IMR-90 (cell line): ENCODE data around the gene ADAT1. TPM values are rescaled to one million over a fixed set of nuclear protein-coding genes. Genes with fewer than 3 reads are reported as not detected.

Experiments
- ATAC-seq: fragments of 200-7000 bp; cut with Tn5 transposase; 2 replicates; pipeline ENCODE4 v1.9.1; 2020; ENCODE audit warnings: low read depth, mild to moderate bottlenecking, moderate library complexity
- BruUV-seq: library from RNA; stranded (reverse); fragments of 400-500 nt; replicated peaks from 2 replicates; lab custom pipeline; 2021; lab: Mats Ljungman, UMichigan
- CTCF ChIA-PET: fragments of 300-600 bp; formaldehyde crosslinking; extraction: SDS; loops from one replicate; lab custom pipeline; 2021; ENCODE audit warnings: antibody characterized with exemption; lab: Yijun Ruan, JAX
- POLR2A ChIA-PET: fragments of 300-600 bp; sonication (Branson Sonifier 250); formaldehyde crosslinking; loops from one replicate; lab custom pipeline; 2022; ENCODE audit warnings: antibody characterized with exemption; ENCODE audit not compliant: unreplicated experiment; lab: Charles Lee
- DNase-seq: peaks from one replicate; pipeline ENCODE4 v3.0.0; 2013
- H2AFZ ChIP-seq: replicated peaks from 2 replicates; pipeline ENCODE3; 2013; ENCODE audit warnings: low read length, mild to moderate bottlenecking; ENCODE audit not compliant: poor library complexity
- H2AK5ac ChIP-seq: 2 replicates; pipeline ENCODE4 v1.6.1; 2013; ENCODE audit warnings: low read depth, low read length, inconsistent platforms
- H2AK9ac ChIP-seq: replicated peaks from 2 replicates; pipeline ENCODE3; 2013; ENCODE audit warnings: mild to moderate bottlenecking, low read depth, low read length, moderate library complexity; ENCODE audit not compliant: poor library complexity
- H2BK120ac ChIP-seq: 2 replicates; pipeline ENCODE4 v1.6.1; 2013; ENCODE audit warnings: low read depth, low read length, inconsistent platforms
- H2BK15ac ChIP-seq: 3 replicates; pipeline ENCODE4 v1.6.1; 2013; ENCODE audit warnings: low read depth, low read length, inconsistent platforms
- H2BK20ac ChIP-seq: 2 replicates; pipeline ENCODE4 v1.6.1; 2013; ENCODE audit warnings: low read depth, mild to moderate bottlenecking, inconsistent platforms, low read length, moderate library complexity
- H2BK5ac ChIP-seq: 2 replicates; pipeline ENCODE4 v1.6.1; 2013; ENCODE audit warnings: mild to moderate bottlenecking, low read depth, low read length, inconsistent platforms; ENCODE audit not compliant: poor library complexity, severe bottlenecking
- H3K14ac ChIP-seq: replicated peaks from 2 replicates; pipeline ENCODE4 v1.6.1; 2013; ENCODE audit warnings: low read depth, low read length, inconsistent platforms
- H3K18ac ChIP-seq: 2 replicates; pipeline ENCODE4 v1.6.1; 2013; ENCODE audit warnings: low read depth, low read length, control low read depth
- H3K23ac ChIP-seq: 2 replicates; pipeline ENCODE4 v1.6.1; 2013; ENCODE audit warnings: low read depth, low read length, inconsistent platforms
- H3K27ac ChIP-seq: 2 replicates; pipeline ENCODE4 v1.5.1; 2013; ENCODE audit warnings: mild to moderate bottlenecking, control low read depth, low read length; ENCODE audit not compliant: insufficient read depth
- H3K27me3 ChIP-seq: 2 replicates; pipeline ENCODE4 v1.6.1; 2013; ENCODE audit warnings: low read length; ENCODE audit not compliant: control insufficient read depth, insufficient read depth
- H3K36me3 ChIP-seq: 2 replicates; pipeline ENCODE4 v1.6.1; 2013; ENCODE audit warnings: low read length, mixed read lengths; ENCODE audit not compliant: control insufficient read depth, insufficient read depth
- H3K4ac ChIP-seq: 2 replicates; pipeline ENCODE4 v1.6.1; 2013; ENCODE audit warnings: low read depth, low read length, inconsistent platforms
- H3K4me1 ChIP-seq: 2 replicates; pipeline ENCODE4 v1.6.1; 2013; ENCODE audit warnings: low read length, mixed read lengths; ENCODE audit not compliant: control insufficient read depth, insufficient read depth
- H3K4me2 ChIP-seq: 2 replicates; pipeline ENCODE4 v1.6.1; 2013; ENCODE audit warnings: low read depth, mild to moderate bottlenecking, control low read depth, low read length, moderate library complexity
- H3K4me3 ChIP-seq: 2 replicates; pipeline ENCODE4 v1.5.1; 2013; ENCODE audit warnings: low read depth, mild to moderate bottlenecking, control low read depth, low read length, moderate library complexity; ENCODE audit not compliant: insufficient read depth
- H3K56ac ChIP-seq: 2 replicates; pipeline ENCODE4 v1.6.1; 2013; ENCODE audit warnings: low read length, inconsistent platforms; ENCODE audit not compliant: insufficient read depth; ENCODE audit errors: extremely low read depth
- H3K79me1 ChIP-seq, 2 experiments: 2 replicates each; pipeline ENCODE4 v1.6.1; 2013; ENCODE audit warnings: low read length in 2 of 2, inconsistent platforms in 1 of 2, low read depth in 1 of 2
- H3K9ac ChIP-seq: 2 replicates; pipeline ENCODE4 v1.6.1; 2013; ENCODE audit warnings: low read depth, low read length, control low read depth
- H3K9me1 ChIP-seq: 2 replicates; pipeline ENCODE4 v1.6.1; 2013; ENCODE audit warnings: low read length, inconsistent platforms; ENCODE audit not compliant: insufficient read depth
- H3K9me3 ChIP-seq: 2 replicates; pipeline ENCODE4 v1.6.1; 2013; ENCODE audit warnings: low read length; ENCODE audit not compliant: control insufficient read depth, insufficient read depth
- H4K20me1 ChIP-seq: 2 replicates; pipeline ENCODE4 v1.6.1; 2013; ENCODE audit warnings: low read length, inconsistent platforms; ENCODE audit not compliant: insufficient read depth
- H4K5ac ChIP-seq: 2 replicates; pipeline ENCODE4 v1.6.1; 2013; ENCODE audit warnings: mild to moderate bottlenecking, low read depth, low read length, control low read depth
- H4K8ac ChIP-seq, 2 experiments: 2 replicates each; pipeline ENCODE4 v1.6.1; 2013; ENCODE audit warnings: low read depth in 2 of 2, low read length in 2 of 2, control low read depth in 1 of 2, inconsistent platforms in 1 of 2
- H4K91ac ChIP-seq: 2 replicates; pipeline ENCODE4 v1.6.1; 2013; ENCODE audit warnings: low read depth, low read length, inconsistent platforms; ENCODE audit not compliant: insufficient read depth
- FOS ChIP-seq: fragments of 150-350 bp; IDR thresholded peaks from 2 replicates; pipeline ENCODE4 v1.6.1; 2016; ENCODE audit warnings: low read depth, low read length
- MAFK ChIP-seq: IDR thresholded peaks from 2 replicates; pipeline ENCODE4 v1.6.1; 2012; ENCODE audit warnings: low read depth, low read length, improper control_type of control experiment
- RCOR1 ChIP-seq: IDR thresholded peaks from 2 replicates; pipeline ENCODE4 v1.6.1; 2012; ENCODE audit warnings: mild to moderate bottlenecking, low read length, improper control_type of control experiment; ENCODE audit not compliant: insufficient replicate concordance
- SMC3 ChIP-seq: fragments of 150-350 bp; IDR thresholded peaks from 2 replicates; pipeline ENCODE4 v1.6.1; 2016; ENCODE audit warnings: low read depth, mild to moderate bottlenecking, antibody characterized with exemption, low read length, moderate library complexity
- WGBS, 2 experiments: methylation state at CpG; one replicate each; pipeline versions ENCODE4 v1.1.5 to v1.1.7; 2013; ENCODE audit warnings: missing lambda C conversion rate in 2 of 2; ENCODE audit not compliant: insufficient read length in 1 of 2; ENCODE audit errors: extremely low coverage in 2 of 2; 5-methylcytosine and 5-hydroxymethylcytosine counted together
- dilution Hi-C: fragments of 300-500 bp; cut with HindIII; formaldehyde crosslinking; loops from one replicate; pipeline ENCODE4 v1.14.3; 2018; ENCODE audit warnings: low sequenced_read_pairs; ENCODE audit not compliant: unreplicated experiment
- in situ Hi-C: fragments of 300-500 bp; cut with MboI; formaldehyde crosslinking; loops from 3 replicates; pipeline ENCODE4 v1.14.3; 2019; ENCODE audit warnings: low sequenced_read_pairs, inconsistent platforms, mixed read lengths
- intact Hi-C: fragments of 100-400 bp; cut with micrococcal nuclease; formaldehyde crosslinking; loops from 2 replicates; pipeline ENCODE4 v1.10.0; 2022
- polyA plus RNA-seq, 3 experiments: library from polyadenylated mRNA; depleted of rRNA; stranded (reverse); fragments of >200 nt; gene quantifications; 2 replicates each; pipeline ENCODE4 v1.2.3, GENCODE V29; 2012; ENCODE audit warnings: low replicate concordance in 1 of 3
- total RNA-seq: library from RNA; depleted of rRNA; stranded (reverse); fragments of >200 nt; gene quantifications from 2 replicates; pipeline ENCODE4 v1.2.3, GENCODE V29; 2012

Gene ADAT1
- total and polyA plus RNA-seq, 2 of the 4 experiments (the other 2 are of a cell fraction) = 22.7 to 52.9 TPM

GRCh38 chr16:75658175-75658574, 35.1 kb upstream of the ADAT1 start:
- Histone ChIP-seq H3K4me2 (no peak overlapping the region), H2BK20ac (no peak overlapping the region), H3K18ac (no peak overlapping the region), H3K79me1 (peaks cover 8 to 31% of the 10 kb centered on the region in 2 experiments), H3K9me1 (peaks cover 6% of the 10 kb centered on the region), H4K8ac (no peak overlapping the region), H4K20me1 (peaks cover 17% of the 10 kb centered on the region), H3K4me3 (no peak overlapping the region), H2BK120ac (no peak overlapping the region), H4K5ac (no peak overlapping the region), H3K4ac (no peak overlapping the region), H3K36me3 (peaks cover 37% of the 10 kb centered on the region), H3K4me1 (peaks cover 3% of the 10 kb centered on the region), H2AK9ac (no peak overlapping the region), H3K27me3 (no peaks in the 10 kb centered on the region), H2AFZ (no peak overlapping the region), H3K9me3 (no peaks in the 10 kb centered on the region), H3K56ac (no peak overlapping the region), H3K23ac (no peak overlapping the region), H3K27ac (no peak overlapping the region), H3K9ac (no peak overlapping the region), H4K91ac (no peak overlapping the region), H2BK15ac (no peak overlapping the region), H2AK5ac (no peak overlapping the region), H3K14ac (no peak overlapping the region), H2BK5ac (no peak overlapping the region)
- intact Hi-C loops (no loop called here), in situ Hi-C loops (no loop called here), dilution Hi-C loops (no loop called here)
- WGBS, 2 experiments = no CpG with 5 or more reads among the region's 2 CpGs
- BruUV-seq = no TSS peak
- CTCF ChIA-PET = no interaction called here
- TF ChIP-seq RCOR1 (no peak), FOS (no peak), SMC3 (no peak), MAFK (no peak)
- DNase-seq = no peak
- POLR2A ChIA-PET = no interaction called here
- no peak for ATAC-seq
